GM23248 (cell line): ENCODE data around the gene MPZL2. TPM values are rescaled to one million over a fixed set of nuclear protein-coding genes. Genes with fewer than 3 reads are reported as not detected.

Experiments used
- DNase-seq: peaks from one replicate; pipeline ENCODE4 v3.0.0-alpha.2; 2015
- H2AFZ ChIP-seq: fragments of 200-600 bp; sonication (generic); 2 replicates; pipeline ENCODE4 v1.6.1; 2016; ENCODE audit warnings: antibody characterized with exemption
- H3F3A ChIP-seq: fragments of 200-600 bp; sonication (generic); 2 replicates; pipeline ENCODE4 v1.6.1; 2016; ENCODE audit warnings: mild to moderate bottlenecking, antibody characterized with exemption, mixed run types; ENCODE audit not compliant: insufficient read depth
- H3K27ac ChIP-seq: fragments of 200-600 bp; sonication (generic); 2 replicates; pipeline ENCODE4 v1.5.1; 2016; ENCODE audit warnings: mild to moderate bottlenecking
- H3K27me3 ChIP-seq: fragments of 200-600 bp; sonication (generic); replicated peaks from 2 replicates; pipeline ENCODE4 v1.6.1; 2016; ENCODE audit warnings: mild to moderate bottlenecking; ENCODE audit not compliant: insufficient read depth
- H3K36me3 ChIP-seq: fragments of 200-600 bp; sonication (generic); 2 replicates; pipeline ENCODE4 v1.6.1; 2016; ENCODE audit warnings: low read depth, mild to moderate bottlenecking
- H3K4me1 ChIP-seq: fragments of 200-600 bp; sonication (generic); 2 replicates; pipeline ENCODE4 v1.6.1; 2016; ENCODE audit warnings: mild to moderate bottlenecking; ENCODE audit not compliant: insufficient read depth
- H3K4me2 ChIP-seq: fragments of 200-600 bp; sonication (generic); one replicate; pipeline ENCODE4 v1.6.1; 2016; ENCODE audit warnings: mild to moderate bottlenecking; ENCODE audit not compliant: unreplicated experiment
- H3K4me3 ChIP-seq: fragments of 200-600 bp; sonication (generic); 2 replicates; pipeline ENCODE4 v1.5.1; 2016; ENCODE audit warnings: mild to moderate bottlenecking
- H3K79me2 ChIP-seq: fragments of 200-600 bp; sonication (generic); 2 replicates; pipeline ENCODE4 v1.6.1; 2016; ENCODE audit warnings: mild to moderate bottlenecking; ENCODE audit not compliant: insufficient read depth
- H3K9ac ChIP-seq: fragments of 200-600 bp; sonication (generic); 2 replicates; pipeline ENCODE4 v1.6.1; 2016; ENCODE audit warnings: mild to moderate bottlenecking
- H3K9me2 ChIP-seq: fragments of 200-600 bp; sonication (generic); 2 replicates; pipeline ENCODE4 v1.6.1; 2016; ENCODE audit warnings: mixed run types, mild to moderate bottlenecking, moderate library complexity; ENCODE audit not compliant: insufficient read depth
- H3K9me3 ChIP-seq: fragments of 200-600 bp; sonication (generic); one replicate; pipeline ENCODE4 v1.6.1; 2017; ENCODE audit warnings: low read depth
- H4K20me1 ChIP-seq: fragments of 200-600 bp; sonication (generic); 2 replicates; pipeline ENCODE4 v1.6.0; 2016; ENCODE audit not compliant: insufficient read depth
- EZH2 ChIP-seq: fragments of 200-600 bp; sonication (generic); IDR thresholded peaks from 2 replicates; pipeline ENCODE4 v1.6.1; 2018; ENCODE audit warnings: antibody characterized with exemption, mild to moderate bottlenecking; ENCODE audit not compliant: insufficient read depth, poor library complexity, severe bottlenecking
- EZH2phosphoT487 ChIP-seq: fragments of 200-600 bp; sonication (generic); IDR thresholded peaks from 2 replicates; pipeline ENCODE4 v1.6.1; 2018; ENCODE audit warnings: antibody characterized with exemption, moderate library complexity, mild to moderate bottlenecking, low read depth; ENCODE audit not compliant: insufficient read depth
- WGBS, 2 experiments: methylation state at CpG; one replicate each; pipeline ENCODE4 v1.1.6; 2015 to 2017; ENCODE audit warnings: low lambda C conversion rate in 2 of 2, low coverage in 1 of 2; ENCODE audit errors: missing lambda C conversion rate in 2 of 2; 5-methylcytosine and 5-hydroxymethylcytosine counted together
- in situ Hi-C: fragments of 300-500 bp; cut with MboI; formaldehyde crosslinking; loops from 2 replicates; pipeline ENCODE4 v1.15.0; 2020
- polyA plus RNA-seq: library from polyadenylated mRNA; unstranded; fragments of >200 nt; fragmentation: Nextera tagmentation; extraction: Ambion mirVana; gene quantifications from 2 replicates; pipeline ENCODE4 v1.2.1, GENCODE V29; 2016
- total RNA-seq: library from RNA; depleted of rRNA; stranded (reverse); fragments of >200 nt; shearing (Covaris generic); gene quantifications from 2 replicates; pipeline ENCODE4 v1.2.3, GENCODE V29; 2014

The MPZL2 gene
- total and polyA plus RNA-seq, 2 experiments from 2014 or later: not detected

DNA sequence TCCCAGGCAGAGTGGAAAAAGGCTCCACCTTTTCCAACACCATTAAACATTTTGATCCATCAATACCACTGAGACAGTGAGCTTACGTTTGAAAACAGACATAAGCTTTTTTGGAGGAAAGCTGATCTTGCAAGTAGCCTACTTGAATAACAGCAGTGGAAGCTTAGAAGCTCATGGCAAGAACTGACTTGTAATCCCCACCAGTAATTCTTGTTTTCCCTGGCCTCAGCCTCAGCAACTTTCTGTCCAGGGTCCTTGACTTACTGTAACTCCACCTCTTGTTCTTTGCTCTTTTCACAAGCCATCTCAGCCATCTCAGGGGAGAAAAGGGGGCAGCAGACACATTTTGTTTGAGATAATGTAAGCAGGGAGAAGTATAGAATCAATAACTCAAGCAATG lies 12.3 kb upstream of the MPZL2 start:
- in situ Hi-C loops: no loop called here
- H3K79me2 ChIP-seq: no peaks in the 10 kb centered on the region
- H3K4me2 ChIP-seq: no peak overlapping the region
- H3F3A ChIP-seq: no peaks in the 10 kb centered on the region
- 17 to 47% methylated on average over 1 of the region's 1 CpG for WGBS, 2 experiments
- H3K4me1 ChIP-seq: no peaks in the 10 kb centered on the region
- no peak overlapping the region for H3K4me3 ChIP-seq
- H4K20me1 ChIP-seq: no peaks in the 10 kb centered on the region
- H3K27me3 ChIP-seq: peaks cover 9% of the 10 kb centered on the region; the same call in 1 of the 2 replicates
- no peak overlapping the region for H3K27ac ChIP-seq
- no peaks in the 10 kb centered on the region for H3K36me3 ChIP-seq
- H3K9me2 ChIP-seq: no peaks in the 10 kb centered on the region
- no peak for TF ChIP-seq EZH2phosphoT487
- TF ChIP-seq EZH2: no peak
- no peak overlapping the region for H2AFZ ChIP-seq
- H3K9me3 ChIP-seq: no peaks in the 10 kb centered on the region
- no peak for DNase-seq
- no peak overlapping the region for H3K9ac ChIP-seq

GRCh38 chr11:118275176-118275575 lies 11.1 kb upstream of the MPZL2 start:
- no peak for TF ChIP-seq EZH2
- TF ChIP-seq EZH2phosphoT487: no peak
- no peak overlapping the region for H3K4me2 ChIP-seq
- H3K79me2 ChIP-seq: no peaks in the 10 kb centered on the region
- no peak for DNase-seq
- no peak overlapping the region for H2AFZ ChIP-seq
- H3F3A ChIP-seq: no peaks in the 10 kb centered on the region
- peaks cover 11% of the 10 kb centered on the region; the same call in 1 of the 2 replicates for H3K27me3 ChIP-seq
- in situ Hi-C loops: no loop called here
- no peaks in the 10 kb centered on the region for H3K9me2 ChIP-seq
- no peaks in the 10 kb centered on the region for H4K20me1 ChIP-seq
- no peaks in the 10 kb centered on the region for H3K36me3 ChIP-seq
- no peaks in the 10 kb centered on the region for H3K9me3 ChIP-seq
- no peak overlapping the region for H3K4me3 ChIP-seq
- no peak overlapping the region for H3K9ac ChIP-seq
- no peak overlapping the region for H3K27ac ChIP-seq
- 27 to 28% methylated on average over 4 of the region's 4 CpGs for WGBS, 2 experiments
- no peaks in the 10 kb centered on the region for H3K4me1 ChIP-seq

DNA sequence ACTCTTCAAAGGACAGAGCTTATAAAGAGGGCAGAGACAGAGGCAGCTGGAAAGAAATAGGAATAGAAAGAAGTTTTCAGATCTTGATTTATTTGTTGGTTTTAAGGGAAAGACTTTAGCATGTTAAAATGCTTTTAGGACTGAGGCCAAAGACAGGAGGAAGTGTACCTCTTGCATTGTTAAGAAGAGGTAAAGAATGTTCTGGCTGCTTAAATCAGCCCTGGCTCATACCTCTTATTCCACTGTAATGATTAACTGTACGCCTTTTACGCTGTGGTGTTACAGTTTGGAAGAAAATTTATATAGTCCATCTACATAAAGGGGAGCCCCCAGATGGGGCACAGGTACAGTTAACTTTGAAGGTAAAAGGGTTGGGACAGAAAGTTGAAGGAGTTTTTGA lies 10.1 kb upstream of the MPZL2 start:
- 91 to 96% methylated on average over 2 of the region's 2 CpGs for WGBS, 2 experiments

GRCh38 chr11:118272001-118272400 lies 7.9 kb upstream of the MPZL2 start:
- H3K4me1 ChIP-seq: no peaks in the 10 kb centered on the region
- H2AFZ ChIP-seq: no peak overlapping the region
- no peak for DNase-seq
- WGBS, 2 experiments: 7 to 13% methylated on average over 2 of the region's 2 CpGs
- no peak overlapping the region for H3K9ac ChIP-seq
- no peak overlapping the region for H3K4me3 ChIP-seq
- H3K27me3 ChIP-seq: peaks cover 25% of the 10 kb centered on the region
- no peaks in the 10 kb centered on the region for H3K9me3 ChIP-seq
- H3F3A ChIP-seq: no peaks in the 10 kb centered on the region
- H3K79me2 ChIP-seq: no peaks in the 10 kb centered on the region
- in situ Hi-C loops: no loop called here
- H3K4me2 ChIP-seq: no peak overlapping the region
- no peaks in the 10 kb centered on the region for H4K20me1 ChIP-seq
- no peak for TF ChIP-seq EZH2phosphoT487
- TF ChIP-seq EZH2: no peak
- H3K9me2 ChIP-seq: no peaks in the 10 kb centered on the region
- no peak overlapping the region for H3K27ac ChIP-seq
- no peaks in the 10 kb centered on the region for H3K36me3 ChIP-seq

More for the DNA sequence above, 10.1 kb upstream of the MPZL2 start:
- Histone ChIP-seq H3K4me1 (no peaks in the 10 kb centered on the region), H3K79me2 (no peaks in the 10 kb centered on the region), H3K9me2 (no peaks in the 10 kb centered on the region), H3K27me3 (peaks cover 11% of the 10 kb centered on the region; the same call in 1 of the 2 replicates), H3K4me3 (no peak overlapping the region), H2AFZ (no peak overlapping the region), H3K9me3 (no peaks in the 10 kb centered on the region), H3K4me2 (no peak overlapping the region), H3K27ac (no peak overlapping the region), H3K9ac (no peak overlapping the region), H3F3A (no peaks in the 10 kb centered on the region), H3K36me3 (no peaks in the 10 kb centered on the region), H4K20me1 (no peaks in the 10 kb centered on the region)
- in situ Hi-C loops: no loop called here
- no peak for TF ChIP-seq EZH2phosphoT487
- no peak for TF ChIP-seq EZH2
- no peak for DNase-seq

- no peaks in the 10 kb centered on the region for H3K36me3 ChIP-seq
- no peak overlapping the region for H3K27ac ChIP-seq
- 28 to 38% methylated on average over 4 of the region's 4 CpGs for WGBS, 2 experiments
- H3K4me1 ChIP-seq: no peaks in the 10 kb centered on the region
- no peak overlapping the region for H3K4me3 ChIP-seq
- in situ Hi-C loops: no loop called here
- no peak for TF ChIP-seq EZH2
- TF ChIP-seq EZH2phosphoT487: no peak
- H2AFZ ChIP-seq: no peak overlapping the region
- no peaks in the 10 kb centered on the region for H3F3A ChIP-seq
- no peaks in the 10 kb centered on the region for H3K79me2 ChIP-seq
- H3K9ac ChIP-seq: no peak overlapping the region
- no peak for DNase-seq
- H3K4me2 ChIP-seq: no peak overlapping the region
- H4K20me1 ChIP-seq: no peaks in the 10 kb centered on the region
- peaks cover 58% of the 10 kb centered on the region for H3K27me3 ChIP-seq
- no peaks in the 10 kb centered on the region for H3K9me3 ChIP-seq
- H3K9me2 ChIP-seq: no peaks in the 10 kb centered on the region
These were observed 3.4 kb upstream of the MPZL2 start for GRCh38 chr11:118267486-118267885.
